SH-SY5Y (cell line): ENCODE data around the gene KCNN1.

Experiments used
- GATA2 ChIP-seq: IDR thresholded peaks from 2 replicates; pipeline ENCODE4 v1.6.1; 2011; ENCODE audit warnings: mild to moderate bottlenecking, low read depth, low read length
- GATA3 ChIP-seq: IDR thresholded peaks from 2 replicates; pipeline ENCODE4 v1.6.1; 2011; ENCODE audit warnings: low read depth, mild to moderate bottlenecking, low read length, moderate library complexity

DNA sequence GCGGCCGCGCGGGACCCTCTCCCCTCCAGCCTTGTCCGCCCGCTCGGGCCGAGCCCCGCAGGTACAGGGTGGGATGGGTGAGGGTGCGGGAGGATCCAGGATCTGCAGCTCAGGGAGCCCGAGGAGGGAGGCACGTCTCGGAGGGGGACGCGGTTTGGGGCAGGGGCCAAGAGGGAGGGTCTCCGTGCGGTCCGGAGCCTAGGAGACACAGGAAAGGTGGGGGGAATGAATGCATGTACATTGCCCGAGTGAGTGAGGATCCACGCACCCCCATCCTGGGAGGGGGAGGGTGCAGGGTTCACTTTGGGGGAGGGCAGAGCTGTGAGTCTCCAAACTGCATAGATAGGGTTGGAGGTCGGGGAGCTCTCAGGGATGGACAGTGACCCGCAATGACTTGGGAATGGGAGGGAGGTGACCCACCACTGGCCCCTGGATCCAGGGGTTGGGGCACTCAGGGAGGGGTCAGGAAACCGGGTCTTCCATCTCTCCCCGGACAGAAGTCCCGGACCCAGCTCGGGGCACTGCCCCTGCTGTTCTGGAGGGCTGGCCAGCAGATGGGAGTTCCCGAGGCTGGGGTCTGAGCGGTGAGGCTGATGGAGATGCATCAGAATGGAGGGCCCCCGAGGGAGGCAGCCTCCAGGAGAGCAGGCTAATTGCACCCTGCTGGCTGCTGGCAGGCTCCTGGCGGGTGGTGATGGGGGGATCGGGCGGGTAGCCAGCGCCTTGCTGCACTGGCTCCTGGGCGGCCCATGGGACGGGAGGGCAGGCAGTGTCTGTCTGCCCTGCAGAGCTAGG lies 547 bp downstream of the KCNN1 start:
- TF ChIP-seq GATA2 (no peak), GATA3 (no peak)
